Astrocyte (in vitro differentiated cells and primary cell): ENCODE data around the gene COPB2.

ENCODE experiments used
- CTCF ChIP-seq: IDR thresholded peaks from 2 replicates; pipeline ENCODE4 v1.5.1; 2011; ENCODE audit warnings: low read depth, mild to moderate bottlenecking, inconsistent platforms, low read length, moderate library complexity; ENCODE audit not compliant: insufficient read depth
- EZH2 ChIP-seq: IDR thresholded peaks from 2 replicates; pipeline ENCODE4 v1.6.1; 2012; ENCODE audit warnings: mild to moderate bottlenecking, low read length, inconsistent platforms; ENCODE audit not compliant: insufficient read depth

GRCh38 chr3:139355476-139355875 lies 34.0 kb downstream of the COPB2 start:
- no peak for TF ChIP-seq EZH2
- TF ChIP-seq CTCF = no peak
